ENCODE data around the gene FBXO10. TPM values are rescaled to one million over a fixed set of nuclear protein-coding genes. Genes with fewer than 3 reads are reported as not detected.

Gene FBXO10
- total RNA-seq, 1 donor from 2014 or later: 16.0 TPM

DNA sequence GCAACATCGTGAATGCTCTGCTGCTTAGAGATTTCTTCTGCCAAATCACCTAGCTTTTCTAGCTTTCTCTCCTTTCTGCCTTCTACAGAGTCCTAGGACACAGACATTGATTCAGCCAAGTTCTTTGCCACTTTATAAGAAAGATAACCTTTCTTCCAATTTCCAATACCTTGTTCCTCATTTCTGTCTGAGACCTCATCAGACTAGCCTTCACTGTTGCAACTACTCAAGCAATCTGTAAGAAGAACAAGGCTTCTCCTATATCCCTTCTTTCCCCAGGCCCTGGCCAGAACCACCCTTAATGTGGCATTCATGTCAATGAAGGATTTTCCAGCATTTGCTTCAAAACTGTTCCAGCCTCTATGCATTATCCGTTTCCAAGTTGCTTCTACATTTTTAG, 24.3 kb downstream of the FBXO10 start:
- DNase-seq (ENCODE audit: extremely low read depth, low read depth, low spot score): no peak

DNA sequence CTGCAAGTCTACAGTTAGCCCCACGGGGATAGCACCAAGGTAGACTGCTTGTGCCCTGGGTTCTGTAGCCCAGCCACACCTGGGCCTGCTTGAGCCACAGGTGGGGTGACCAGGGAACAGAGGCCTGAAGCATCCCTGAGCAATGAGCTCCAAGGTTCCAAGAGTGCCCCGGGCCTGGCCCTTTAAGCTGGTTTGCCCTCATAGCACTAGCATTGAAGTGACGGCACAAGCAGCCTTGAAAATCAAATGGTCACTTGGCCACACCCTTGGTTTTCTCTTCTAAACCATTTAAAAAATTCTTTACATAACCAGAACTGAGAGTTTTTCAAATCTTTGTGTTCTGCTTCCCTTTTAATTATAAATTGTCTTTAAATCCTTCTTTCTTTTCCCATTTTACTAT, 24.7 kb downstream of the FBXO10 start:
- DNase-seq (ENCODE audit: extremely low read depth, low read depth, low spot score): no peak

DNA sequence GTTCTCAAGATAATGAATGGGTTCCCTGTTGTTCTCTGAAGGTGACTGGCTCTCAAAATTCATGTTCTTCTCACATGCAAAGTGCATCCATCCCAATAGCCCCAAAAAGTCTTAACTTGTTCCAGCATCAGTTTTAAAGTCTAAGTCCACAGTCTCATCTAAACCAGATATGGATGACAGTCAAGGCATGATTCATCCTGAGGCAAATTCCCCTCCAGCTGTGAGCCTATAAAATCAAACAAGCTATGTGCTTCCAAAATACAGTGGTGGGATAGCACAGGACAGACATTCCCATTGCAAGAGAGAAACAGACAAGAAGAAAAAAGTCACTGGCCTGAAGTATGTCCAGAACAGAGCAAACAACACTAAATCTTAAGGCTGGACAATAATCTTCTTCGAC, 25.4 kb downstream of the FBXO10 start:
- DNase-seq (ENCODE audit: extremely low read depth, low read depth, low spot score): no peak

GRCh38 chr9:37549527-37549926, 26.7 kb downstream of the FBXO10 start:
- no peak for DNase-seq (ENCODE audit: extremely low read depth, low read depth, low spot score)

- DNase-seq (ENCODE audit: extremely low read depth, low read depth, low spot score): no peak
Measured at GRCh38 chr9:37547328-37547878, 28.8 kb downstream of the FBXO10 start.

GRCh38 chr9:37543468-37543867, 32.7 kb downstream of the FBXO10 start:
- DNase-seq (ENCODE audit: extremely low read depth, low read depth, low spot score): no peak

DNA sequence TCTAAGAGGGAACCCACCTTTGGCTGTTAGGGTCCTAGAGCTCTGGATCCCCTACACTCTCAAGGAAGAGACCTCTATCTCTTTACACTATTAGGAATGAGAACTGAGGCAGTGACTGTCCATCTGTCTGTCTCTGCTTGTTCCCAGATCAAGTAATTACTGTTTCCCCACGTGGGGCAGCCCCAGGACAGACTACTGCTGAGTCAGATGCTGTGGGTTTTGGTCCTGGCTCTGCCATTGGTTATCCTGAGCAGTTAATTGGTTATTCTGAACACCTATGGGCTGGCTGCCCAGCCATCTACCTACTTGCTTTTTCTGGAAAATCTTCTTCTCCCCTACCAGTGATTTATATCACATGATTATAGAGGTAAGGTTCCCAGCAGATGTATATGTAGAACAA, 33.3 kb downstream of the FBXO10 start:
- no peak for DNase-seq (ENCODE audit: extremely low read depth, low read depth, low spot score)

DNA sequence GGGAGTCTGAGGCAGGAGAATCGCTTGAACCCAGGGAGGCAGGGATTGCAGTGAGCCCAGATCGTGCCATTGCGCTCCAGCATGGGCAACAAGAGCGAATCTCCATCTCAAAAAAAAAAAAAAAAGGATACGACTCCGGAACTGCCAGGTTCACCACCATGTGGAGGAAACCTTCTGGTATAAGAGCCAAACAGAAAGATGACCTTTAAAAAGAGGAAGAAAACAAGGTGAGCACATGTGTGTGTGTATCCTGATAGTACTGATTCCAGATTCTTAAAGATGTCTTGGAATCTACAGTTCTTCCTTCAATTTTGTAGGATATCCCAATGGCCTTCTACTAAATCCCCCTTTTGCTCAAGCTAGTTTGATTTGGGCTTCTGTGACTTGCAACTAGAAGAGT, 33.7 kb downstream of the FBXO10 start:
- DNase-seq (ENCODE audit: extremely low read depth, low read depth, low spot score): no peak

- DNase-seq (ENCODE audit: extremely low read depth, low read depth, low spot score): no peak
Measured at GRCh38 chr9:37541465-37541864, 34.7 kb downstream of the FBXO10 start.

GRCh38 chr9:37540634-37541033, 35.5 kb downstream of the FBXO10 start:
- no peak for DNase-seq (ENCODE audit: extremely low read depth, low read depth, low spot score)

DNA sequence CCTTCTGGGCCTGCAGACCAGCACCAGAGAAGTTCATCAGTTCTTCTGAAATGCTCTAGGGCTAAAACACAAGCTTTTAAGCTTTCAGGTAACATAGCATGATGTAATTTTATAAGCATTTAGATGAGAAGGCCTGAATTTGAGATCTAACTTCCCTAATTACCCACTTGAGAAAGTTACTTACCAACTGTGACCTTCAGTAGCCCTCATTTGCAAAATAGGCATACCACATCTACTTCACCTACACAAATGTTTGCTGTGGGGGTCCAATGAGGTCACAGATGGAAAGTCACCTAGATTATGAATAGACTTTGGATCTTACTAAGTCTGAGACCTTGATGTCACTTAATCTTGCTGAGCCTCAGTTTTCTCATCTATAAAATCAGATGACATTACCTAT, 36.5 kb downstream of the FBXO10 start:
- DNase-seq (ENCODE audit: extremely low read depth, low read depth, low spot score): no peak

DNA sequence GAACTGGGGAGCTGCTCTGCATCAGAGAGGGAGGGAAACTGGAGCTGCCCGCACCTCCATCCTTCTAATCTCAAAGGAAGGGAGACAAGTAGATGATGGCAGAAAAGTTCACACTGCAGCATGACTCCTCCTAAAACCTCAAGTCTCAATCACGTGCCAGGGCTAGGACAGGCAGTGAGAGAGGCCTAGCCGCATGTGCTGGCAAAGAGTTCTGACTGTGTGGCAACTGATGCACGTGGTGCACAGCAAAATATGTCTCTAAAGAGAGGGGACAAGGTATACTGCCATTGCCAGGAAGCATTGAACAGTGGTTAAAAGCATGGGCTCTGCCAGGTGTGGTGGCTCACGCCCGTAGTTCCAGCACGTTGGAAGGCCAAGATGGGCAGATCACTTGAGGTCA, 38.1 kb downstream of the FBXO10 start:
- DNase-seq (ENCODE audit: extremely low read depth, low read depth, low spot score): no peak

GRCh38 chr9:37534901-37535300, 41.3 kb downstream of the FBXO10 start:
- DNase-seq (ENCODE audit: extremely low read depth, low read depth, low spot score): no peak

GRCh38 chr9:37534412-37534811, 41.8 kb downstream of the FBXO10 start:
- DNase-seq (ENCODE audit: extremely low read depth, low read depth, low spot score): no peak

DNA sequence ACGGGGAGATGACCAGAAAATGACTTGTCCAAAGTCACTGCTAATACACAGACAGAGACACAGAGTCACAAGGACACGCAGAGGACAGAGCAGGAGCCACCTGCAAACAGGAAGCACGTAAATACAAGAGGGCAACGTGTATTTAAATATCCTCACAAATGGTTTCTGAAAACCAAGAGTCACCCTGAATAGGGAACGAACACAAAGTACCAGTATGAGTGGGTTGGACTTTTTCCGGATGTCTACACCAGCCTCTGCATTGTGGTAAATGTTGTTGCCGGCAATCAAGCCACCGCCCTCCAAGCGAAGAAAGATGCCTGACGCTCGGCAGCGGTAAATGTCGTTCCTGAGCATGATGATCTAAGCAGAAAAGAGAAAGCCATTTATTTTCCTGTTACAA, 44.5 kb downstream of the FBXO10 start:
- DNase-seq (ENCODE audit: extremely low read depth, low read depth, low spot score): no peak

GRCh38 chr9:37528652-37529471, 47.3 kb downstream of the FBXO10 start:
- no peak for DNase-seq (ENCODE audit: extremely low read depth, low read depth, low spot score)

GRCh38 chr9:37523916-37524315, 52.3 kb downstream of the FBXO10 start:
- DNase-seq (ENCODE audit: extremely low read depth, low read depth, low spot score): no peak

DNA sequence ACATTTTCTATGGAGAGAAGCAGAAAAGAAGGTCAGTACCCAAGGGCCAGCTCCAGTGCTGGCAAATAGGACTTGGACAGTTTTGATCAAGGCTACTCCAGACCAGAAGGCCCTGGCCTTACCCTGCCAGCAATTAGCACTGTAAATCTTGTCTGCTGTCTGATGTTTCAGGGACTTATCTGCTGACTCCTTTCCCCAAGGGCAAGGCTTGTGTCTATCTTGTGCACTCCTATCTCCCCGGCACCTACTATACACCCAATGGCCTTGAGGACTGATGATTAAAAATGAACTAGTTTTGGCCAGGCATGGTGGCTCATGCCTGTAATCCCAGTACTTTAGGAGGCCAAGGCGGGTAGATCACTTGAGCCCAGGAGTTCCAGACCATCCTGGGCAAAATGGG, 53.2 kb downstream of the FBXO10 start:
- no peak for DNase-seq (ENCODE audit: extremely low read depth, low read depth, low spot score)

DNA sequence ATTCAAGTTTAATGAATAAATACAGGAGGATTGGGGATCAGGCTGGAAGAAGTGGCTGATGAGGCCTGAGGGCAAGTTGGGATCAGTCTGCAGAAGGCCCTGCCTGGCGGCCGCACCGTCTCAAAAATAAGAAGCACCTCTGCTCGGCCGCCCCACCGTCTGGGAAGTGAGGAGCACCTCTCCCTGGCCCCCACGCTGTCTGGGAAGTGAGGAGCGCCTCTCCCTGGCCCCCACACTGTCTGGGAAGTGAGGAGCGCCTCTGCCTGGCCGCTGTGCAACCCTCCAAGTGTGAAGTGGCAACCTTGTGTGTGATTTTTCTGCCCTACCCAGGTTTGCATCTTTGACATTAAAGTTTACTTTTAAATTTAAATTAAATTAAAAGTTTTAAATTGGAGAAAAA, 55.1 kb downstream of the FBXO10 start:
- no peak for DNase-seq (ENCODE audit: extremely low read depth, low read depth, low spot score)

DNA sequence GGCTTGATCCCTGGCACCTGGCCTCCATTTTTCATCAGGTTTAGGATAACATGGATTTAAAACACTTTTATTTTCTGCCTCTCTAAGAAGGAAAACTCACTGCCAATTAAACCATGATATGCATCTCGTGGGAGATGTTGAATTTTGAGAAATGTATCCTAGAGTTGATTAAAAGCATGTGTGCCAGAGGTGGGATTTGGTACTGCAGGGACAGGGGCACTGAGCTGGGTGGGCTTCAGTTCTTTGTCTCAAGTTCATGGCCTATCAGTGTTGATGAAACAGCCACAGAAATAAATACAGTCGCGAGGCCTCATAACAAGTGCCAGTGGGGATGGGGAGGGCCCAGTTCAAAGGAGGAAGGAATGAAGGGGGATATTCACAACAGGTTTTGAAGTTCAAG, 55.5 kb downstream of the FBXO10 start:
- no peak for DNase-seq (ENCODE audit: extremely low read depth, low read depth, low spot score)

DNA sequence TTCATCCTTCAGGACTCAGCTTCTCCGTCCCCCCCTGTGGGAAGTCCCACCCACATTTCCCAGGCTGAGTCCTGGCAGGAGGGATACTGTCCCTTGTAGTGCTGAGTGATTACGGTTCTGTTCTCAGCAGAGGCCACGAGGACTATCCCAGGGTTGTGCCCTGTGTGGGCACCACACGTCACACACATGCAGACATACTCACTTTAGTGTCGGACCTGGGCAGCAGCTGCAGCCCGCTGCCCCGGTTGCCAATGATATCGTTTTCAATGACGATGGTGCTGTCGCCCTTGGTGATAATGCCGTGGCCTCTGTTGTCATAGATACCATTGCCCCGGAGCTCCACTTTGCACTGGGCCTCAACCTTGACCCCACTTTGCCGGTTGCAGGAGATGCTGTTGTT, 58.3 kb downstream of the FBXO10 start:
- no peak for DNase-seq (ENCODE audit: extremely low read depth, low read depth, low spot score)

DNA sequence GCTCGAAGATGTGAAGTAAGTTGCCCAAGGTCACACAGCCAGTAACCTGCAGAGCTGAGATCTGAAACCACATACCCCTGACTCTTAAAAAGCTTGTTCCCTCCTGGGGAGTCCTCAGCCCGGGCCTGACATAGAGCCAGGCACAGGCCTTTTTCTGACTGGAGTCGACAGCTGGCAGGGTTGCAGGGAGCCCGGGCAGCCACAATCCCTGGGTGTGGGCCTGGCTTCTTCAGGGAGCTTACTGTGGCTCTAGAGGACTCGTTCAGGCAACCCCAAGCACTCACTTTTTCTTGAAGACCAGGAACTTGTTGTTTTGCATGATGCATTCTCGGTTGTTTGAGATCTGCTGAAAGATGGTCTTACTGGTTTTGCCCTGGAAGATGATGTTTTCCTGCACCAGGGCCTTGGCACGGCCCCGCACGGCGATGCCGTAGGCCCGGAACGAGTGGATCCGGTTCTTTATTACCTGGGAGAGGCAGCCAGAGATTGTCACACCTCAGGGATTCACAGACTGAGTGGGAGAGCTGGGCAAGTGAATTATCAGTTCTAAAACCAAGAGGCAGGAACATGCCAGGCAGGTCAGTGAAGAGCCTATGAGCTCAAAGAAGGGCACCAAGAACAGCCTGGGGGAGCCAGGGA, 60.4 kb downstream of the FBXO10 start:
- DNase-seq (ENCODE audit: extremely low read depth, low read depth, low spot score): no peak

Data from glomerular endothelial cell (primary cell).